PC-9 (cell line): ENCODE measurements around the gene OXTR.

ENCODE experiments used
- EZH2 ChIP-seq: fragments of 200-600 bp; sonication (generic); IDR thresholded peaks from 2 replicates; pipeline ENCODE4 v1.8.0; 2017; ENCODE audit warnings: antibody characterized with exemption, low read depth
- TF ChIP-seq, protein P1 (sequence below): fragments of 200-600 bp; sonication (generic); conservative IDR thresholded peaks from 2 replicates; pipeline ENCODE4 v1.6.1; 2017; ENCODE audit warnings: mixed run types, antibody characterized with exemption, mild to moderate bottlenecking, moderate library complexity

DNA sequence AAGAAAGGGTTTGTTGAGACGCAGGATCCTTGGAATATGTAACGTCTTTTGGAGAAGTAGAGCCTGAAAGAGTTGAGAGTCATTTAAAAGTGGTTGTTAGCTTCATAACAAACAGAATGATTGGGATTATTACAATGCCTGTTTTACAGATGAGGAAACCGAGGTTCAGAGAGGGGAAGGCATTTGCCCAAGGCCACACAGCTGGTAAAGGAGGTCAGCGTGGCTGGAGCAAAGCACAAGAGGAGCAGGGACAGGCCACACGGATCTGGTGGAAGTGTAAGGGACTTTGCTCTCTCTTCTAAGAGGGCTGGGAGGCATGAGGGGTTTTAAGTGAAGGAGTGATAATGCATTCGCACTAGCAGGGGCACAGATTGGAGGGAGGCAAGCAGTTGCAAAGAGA lies 6.2 kb upstream of the OXTR start:
- TF ChIP-seq EZH2, result no peak
- TF ChIP-seq, protein P1, sequence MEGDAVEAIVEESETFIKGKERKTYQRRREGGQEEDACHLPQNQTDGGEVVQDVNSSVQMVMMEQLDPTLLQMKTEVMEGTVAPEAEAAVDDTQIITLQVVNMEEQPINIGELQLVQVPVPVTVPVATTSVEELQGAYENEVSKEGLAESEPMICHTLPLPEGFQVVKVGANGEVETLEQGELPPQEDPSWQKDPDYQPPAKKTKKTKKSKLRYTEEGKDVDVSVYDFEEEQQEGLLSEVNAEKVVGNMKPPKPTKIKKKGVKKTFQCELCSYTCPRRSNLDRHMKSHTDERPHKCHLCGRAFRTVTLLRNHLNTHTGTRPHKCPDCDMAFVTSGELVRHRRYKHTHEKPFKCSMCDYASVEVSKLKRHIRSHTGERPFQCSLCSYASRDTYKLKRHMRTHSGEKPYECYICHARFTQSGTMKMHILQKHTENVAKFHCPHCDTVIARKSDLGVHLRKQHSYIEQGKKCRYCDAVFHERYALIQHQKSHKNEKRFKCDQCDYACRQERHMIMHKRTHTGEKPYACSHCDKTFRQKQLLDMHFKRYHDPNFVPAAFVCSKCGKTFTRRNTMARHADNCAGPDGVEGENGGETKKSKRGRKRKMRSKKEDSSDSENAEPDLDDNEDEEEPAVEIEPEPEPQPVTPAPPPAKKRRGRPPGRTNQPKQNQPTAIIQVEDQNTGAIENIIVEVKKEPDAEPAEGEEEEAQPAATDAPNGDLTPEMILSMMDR, result no peak
